Stimulated activated CD8-positive, alpha-beta memory T cell treated with anti-CD3 and anti-CD28 coated beads, Interleukin-12 subunit alpha, Interleukin-12 subunit beta, amount 100 ng/mL, for 24 hours (primary cell): ENCODE data around the gene CPSF3.
"Not testable (repeated sequence)": the region's sequence is repeated elsewhere in the genome, so short reads cannot be mapped to it uniquely, and the experiment has no call there.

Source experiments
- DNase-seq: peaks from one replicate; pipeline ENCODE4 v3.0.0-alpha.2; 2020; ENCODE audit errors: extremely low read depth

Gene CPSF3

GRCh38 chr2:9466147-9466683 is 42.8 kb downstream of the CPSF3 start:
- DNase-seq, result no peak

DNA sequence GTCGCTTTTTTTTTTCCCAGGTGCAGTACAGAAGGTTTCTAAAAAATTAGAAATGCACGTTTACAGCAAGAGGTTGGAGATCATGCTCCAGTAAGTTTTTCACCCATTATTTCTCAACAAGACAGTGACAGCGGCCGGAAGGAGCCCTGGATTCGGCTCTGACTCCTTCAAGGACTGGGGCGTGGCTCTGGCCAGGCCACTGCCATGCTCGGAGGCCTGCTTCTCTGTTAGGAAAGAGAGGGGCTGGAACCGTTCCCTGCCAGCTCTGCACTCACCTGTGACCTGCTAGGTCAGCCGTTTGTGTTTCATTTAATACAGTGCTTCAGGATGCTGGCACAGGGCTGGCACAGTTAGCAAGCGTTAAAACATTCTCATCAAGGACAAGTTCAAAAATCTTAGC is 44.2 kb downstream of the CPSF3 start:
- DNase-seq, result no peak

GRCh38 chr2:9471206-9471605 is 47.8 kb downstream of the CPSF3 start:
- DNase-seq, result no peak

DNA sequence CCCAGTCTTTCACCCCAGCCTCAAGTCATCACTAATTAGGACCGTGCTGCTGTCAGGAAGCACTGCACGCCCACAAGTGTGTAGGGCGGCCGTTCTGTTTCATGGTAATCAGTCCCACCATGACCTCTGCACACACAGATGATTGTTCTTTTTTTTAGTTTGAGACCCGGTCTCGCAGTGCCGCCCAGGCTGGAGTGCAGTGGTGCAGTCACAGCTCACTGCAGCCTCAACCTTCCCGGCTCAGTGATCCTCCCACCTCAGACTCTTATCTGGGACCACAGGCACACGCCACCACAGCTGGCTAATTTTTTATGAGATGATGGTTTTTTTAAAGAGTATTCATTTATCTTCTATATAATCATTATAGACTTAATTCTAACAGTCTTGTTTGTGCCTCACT is 49.1 kb downstream of the CPSF3 start:
- no peak for DNase-seq

DNA sequence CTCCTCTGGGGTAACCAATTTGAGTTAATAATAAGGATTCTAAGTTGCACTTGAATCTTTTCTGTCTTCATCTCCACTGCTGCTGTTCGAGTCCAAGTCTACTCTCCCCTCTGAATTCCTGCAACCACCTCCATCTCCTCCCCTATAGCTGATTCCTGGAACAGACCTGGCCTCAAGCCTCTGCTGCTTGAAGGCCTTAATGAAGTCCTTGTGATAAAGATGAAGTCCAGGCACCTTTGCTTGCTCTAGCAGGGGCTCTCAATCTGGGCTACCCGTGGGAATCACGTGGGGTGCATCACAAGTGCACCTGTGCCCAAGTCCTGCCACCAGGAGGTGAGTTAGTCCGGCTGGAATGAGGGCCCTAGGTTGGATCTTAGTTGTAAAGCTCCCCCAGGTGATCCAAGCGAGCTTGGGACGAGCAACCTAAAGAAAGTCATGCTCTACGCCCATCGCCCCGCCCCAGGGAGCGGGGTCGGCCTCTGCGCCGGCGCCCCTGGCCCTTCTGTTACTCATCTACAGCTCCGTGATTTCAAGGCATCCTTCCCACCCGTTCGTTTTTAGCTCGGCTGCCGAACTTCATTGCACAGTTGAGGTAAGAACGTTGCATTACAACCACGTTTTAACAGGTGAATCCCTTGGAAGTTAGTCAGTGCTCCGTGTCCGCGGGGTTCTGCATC is 50.0 kb downstream of the CPSF3 start:
- DNase-seq, result no peak

GRCh38 chr2:9473985-9474360 is 50.5 kb downstream of the CPSF3 start:
- DNase-seq, result peak; percentile 20

- DNase-seq, result peak; percentile 41
These were observed 51.1 kb downstream of the CPSF3 start, which contains the start of gene IAH1 for GRCh38 chr2:9474361-9475057. Gene IAH1, plus strand, starts transcription at chr2:9474551. Its CDS starts 16 bp downstream, at chr2:9474567.

- DNase-seq, result no peak
These were observed 54.5 kb downstream of the CPSF3 start for GRCh38 chr2:9477914-9478313.

- DNase-seq, result no peak
These were observed 55.1 kb downstream of the CPSF3 start for GRCh38 chr2:9478526-9478925.

DNA sequence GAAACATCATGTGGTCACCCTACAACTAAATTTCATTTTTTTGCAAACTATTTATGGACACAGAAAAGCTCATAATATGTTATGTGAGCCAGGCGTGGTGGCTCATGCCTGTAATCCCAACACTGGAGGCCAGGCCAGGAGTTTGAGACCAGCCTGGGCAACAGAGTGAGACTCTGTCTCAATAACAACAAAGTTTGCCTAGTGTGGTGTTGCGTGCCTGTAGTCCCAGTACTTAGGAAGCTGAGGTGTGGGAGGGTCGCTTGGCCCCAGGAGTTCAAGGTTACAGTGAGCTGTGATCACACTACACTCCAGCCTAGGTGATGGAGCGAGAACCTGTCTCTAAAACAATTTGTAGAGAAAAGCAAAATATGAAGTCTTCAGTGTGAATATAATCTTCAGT is 56.7 kb downstream of the CPSF3 start:
- DNase-seq, result no peak

DNA sequence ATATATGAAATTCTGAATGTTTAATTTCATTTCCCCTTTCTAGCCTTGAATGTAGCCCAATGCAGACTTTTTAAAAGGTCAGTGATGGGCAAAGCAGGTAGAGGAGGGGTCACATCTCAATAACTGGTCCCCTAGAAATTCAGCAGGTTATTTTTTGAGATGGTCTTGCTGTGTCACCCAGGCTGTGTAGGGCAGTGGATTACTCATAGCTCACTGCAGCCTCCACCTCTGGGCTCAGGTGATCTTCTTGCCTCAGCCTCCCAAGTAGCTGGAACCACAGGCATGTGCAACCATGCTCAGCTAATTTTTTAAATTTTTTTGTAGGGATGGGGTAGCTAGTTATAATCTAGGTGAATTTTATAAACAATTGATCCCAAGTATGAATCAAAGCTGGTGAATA is 59.7 kb downstream of the CPSF3 start:
- DNase-seq, result no peak

GRCh38 chr2:9484533-9484932 is 61.1 kb downstream of the CPSF3 start:
- DNase-seq, result no peak

GRCh38 chr2:9488583-9489547 is 65.4 kb downstream of the CPSF3 start:
- DNase-seq, result no peak

DNA sequence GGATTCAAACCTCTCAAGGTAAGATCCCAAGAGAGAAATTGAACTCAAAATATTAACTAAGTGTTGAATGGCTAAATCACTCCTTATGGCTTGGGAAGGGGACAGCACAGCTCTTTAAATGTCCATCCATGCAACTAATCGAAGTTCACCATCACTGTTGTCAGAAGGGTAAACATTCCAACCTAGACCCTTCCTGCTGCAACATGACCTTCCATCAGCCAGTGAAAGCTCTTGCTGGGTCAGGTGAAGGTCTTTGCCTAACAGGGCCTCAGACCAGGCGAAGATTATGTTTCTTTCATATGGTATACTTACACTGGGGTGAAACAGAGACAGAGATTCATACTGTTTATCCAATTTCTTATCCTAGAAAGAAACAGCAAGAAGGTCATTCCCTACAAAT is 67.3 kb downstream of the CPSF3 start:
- no peak for DNase-seq

- DNase-seq, result no peak
These were observed 69.5 kb downstream of the CPSF3 start for GRCh38 chr2:9492927-9493326.

- DNase-seq, result no peak
These were observed 70.0 kb downstream of the CPSF3 start for GRCh38 chr2:9493478-9493877.

DNA sequence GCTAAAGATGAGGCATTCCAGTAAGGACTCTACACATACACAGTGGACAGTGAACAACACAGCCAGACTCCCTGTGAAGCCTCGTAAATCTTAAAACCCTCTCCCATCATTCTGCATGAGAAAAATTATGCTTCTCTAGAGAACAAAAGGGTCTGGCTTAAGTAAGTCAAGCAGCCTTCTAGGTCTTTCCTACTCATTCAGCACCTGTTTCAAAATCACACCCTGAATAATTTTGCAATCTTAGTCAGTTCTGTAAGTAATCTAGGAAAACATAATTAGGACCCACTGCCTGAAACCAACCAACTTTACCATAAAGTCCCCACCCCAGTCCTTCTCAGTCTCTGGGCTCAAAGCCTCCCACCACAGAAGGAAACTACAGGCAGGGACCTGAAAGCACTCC is 70.6 kb downstream of the CPSF3 start:
- DNase-seq, result no peak

- no peak for DNase-seq
These were observed 73.6 kb downstream of the CPSF3 start for GRCh38 chr2:9497017-9497416.

DNA sequence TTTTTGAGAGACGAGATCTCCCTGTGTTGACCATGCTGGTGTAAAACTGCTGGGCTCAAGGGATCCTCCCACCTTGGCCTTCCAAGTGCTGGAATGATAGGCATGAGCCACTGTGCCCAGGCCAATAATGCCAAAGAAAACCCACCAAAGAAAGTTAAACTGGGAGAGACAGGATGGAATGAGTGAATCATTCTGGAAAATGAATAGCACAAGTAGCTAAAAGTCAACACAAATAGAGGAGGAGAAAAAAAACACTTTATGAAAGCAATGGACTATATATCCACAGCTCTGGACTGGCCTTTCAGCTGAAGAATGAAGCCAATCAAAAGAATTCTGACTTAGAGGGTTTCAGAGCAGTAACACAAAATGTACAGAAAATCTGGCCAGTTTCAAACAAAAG is 74.8 kb downstream of the CPSF3 start:
- no peak for DNase-seq

GRCh38 chr2:9508931-9509330 is 85.5 kb downstream of the CPSF3 start:
- DNase-seq, result no peak

DNA sequence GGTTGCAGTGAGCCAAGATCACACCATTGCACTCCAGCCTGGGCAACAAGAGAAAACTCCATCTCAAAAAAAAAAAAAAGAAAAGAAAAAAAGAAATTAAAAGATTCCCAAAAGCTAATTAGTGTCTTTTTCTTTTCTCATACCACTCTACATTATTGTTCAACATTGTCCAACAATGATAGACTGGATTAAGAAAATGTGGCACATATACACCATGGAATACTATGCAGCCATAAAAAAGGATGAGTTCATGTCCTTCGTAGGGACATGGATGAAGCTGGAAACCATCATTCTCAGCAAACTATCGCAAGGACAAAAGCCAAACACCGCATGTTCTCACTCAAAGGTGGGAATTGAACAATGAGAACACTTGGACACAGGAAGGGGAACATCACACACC is 90.5 kb downstream of the CPSF3 start:
- DNase-seq, result not testable (repeated sequence)

DNA sequence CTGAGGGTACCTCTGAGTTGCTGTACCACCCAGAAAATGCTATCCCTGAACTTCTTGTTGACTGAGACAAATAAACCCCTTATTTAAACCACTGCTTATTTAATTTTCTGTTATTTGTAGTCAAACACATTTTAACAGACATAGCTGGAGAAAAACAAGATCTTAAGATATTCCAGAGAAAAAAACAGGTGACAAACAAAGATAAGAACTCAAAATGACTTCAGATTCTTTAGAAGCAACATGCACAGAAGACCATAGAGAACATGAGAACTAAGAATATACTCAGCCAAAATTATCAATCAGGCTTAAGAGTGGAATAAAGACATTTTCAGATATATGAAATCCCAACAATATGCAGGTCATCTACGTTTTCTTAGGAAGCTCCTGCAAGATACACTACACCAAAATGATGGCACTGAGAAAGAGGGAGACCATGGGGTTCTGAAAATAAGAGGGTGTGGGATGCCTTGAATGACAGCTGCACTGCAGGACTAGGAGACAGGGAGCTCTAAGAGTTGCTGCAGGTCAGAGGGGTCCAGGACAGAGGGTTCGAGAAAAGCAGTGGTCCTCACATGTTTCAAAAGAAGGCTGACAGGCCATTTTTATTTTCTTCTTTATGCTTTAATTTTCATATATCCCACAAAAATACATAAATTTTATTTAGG is 93.8 kb downstream of the CPSF3 start:
- DNase-seq, result no peak
